ENCODE measurements around the gene TAS2R40. TPM values are rescaled to one million over a fixed set of nuclear protein-coding genes. Genes with fewer than 3 reads are reported as not detected.

Gene TAS2R40
- polyA plus RNA-seq, 1 of the 3 experiments (the other 2 are of a cell fraction) = not detected

GRCh38 chr7:143265017-143265693 is 43.3 kb downstream of the TAS2R40 start:
- H3K9me3 ChIP-seq = no peaks in the 10 kb centered on the region
- ChIA-PET POLR2A (no interaction called here), CTCF (interaction anchor here (1.1 to 3.9 kb wide), 6 partner anchors 22 to 152 kb away, joined by 3 to 17 read pairs (median 12); partner anchors contain the start of gene CASP2)
- H4K20me1 ChIP-seq (ENCODE audit: insufficient read depth) = no peaks in the 10 kb centered on the region
- peaks cover 7 to 12% of the 10 kb centered on the region in 2 experiments; a peak in 2 of 4 replicates for H3K4me1 ChIP-seq (ENCODE audit: control insufficient read depth in 1 of 2, insufficient read depth in 2 of 2, low read depth in 1 of 2, low read length in 1 of 2)
- no peak for DNase-seq
- H3K36me3 ChIP-seq (replicated peaks in 1 of 2; ENCODE audit: control insufficient read depth in 1 of 2, insufficient read depth in 2 of 2, low read length in 1 of 2) = peaks cover 38 to 45% of the 10 kb centered on the region in 2 experiments
- peak overlapping the region; percentile 91; the same call in 1 of the 2 replicates for H3K4me2 ChIP-seq
- peaks cover 23% of the 10 kb centered on the region for H3K79me2 ChIP-seq (ENCODE audit: insufficient read depth)
- H3K9me2 ChIP-seq = no peaks in the 10 kb centered on the region
- no peaks in the 10 kb centered on the region for H3F3A ChIP-seq (replicated peaks; ENCODE audit: insufficient read depth)
- H3K4me3 ChIP-seq (ENCODE audit: low read depth in 2 of 2, low read length in 1 of 2) = no peak overlapping the region
- H3K9ac ChIP-seq = no peak overlapping the region
- TF ChIP-seq TCF12 (IDR thresholded peaks at IDR 0.05) (no peak), MAX (IDR thresholded peaks at IDR 0.05; ENCODE audit: low read depth) (no peak), NRF1 (IDR thresholded peaks at IDR 0.05; ENCODE audit: low read depth, low read length) (no peak), YY1 (IDR thresholded peaks at IDR 0.05; ENCODE audit: low read depth) (no peak), CTCF (IDR thresholded peaks at IDR 0.05) (no peak), ZBTB33 (IDR thresholded peaks at IDR 0.05; ENCODE audit: borderline replicate concordance, low read depth) (no peak), SIN3A (IDR thresholded peaks at IDR 0.05; ENCODE audit: borderline replicate concordance, low read depth, low read length) (no peak), MXI1 (IDR thresholded peaks at IDR 0.05; ENCODE audit: low read depth, low read length) (no peak)
- 96% methylated on average over 15 of the region's 15 CpGs for WGBS (ENCODE audit: low lambda C conversion rate)
- H2AFZ ChIP-seq (ENCODE audit: low read depth) = no peak overlapping the region
- no peaks in the 10 kb centered on the region for H3K27me3 ChIP-seq (ENCODE audit: insufficient read depth)
- H3K27ac ChIP-seq (ENCODE audit: low read depth in 2 of 2, low read length in 1 of 2) = no peak overlapping the region

- Histone ChIP-seq H2AFZ (ENCODE audit: low read depth) (no peak overlapping the region), H3K27ac (ENCODE audit: low read depth in 2 of 2, low read length in 1 of 2) (no peak overlapping the region), H4K20me1 (ENCODE audit: insufficient read depth) (no peaks in the 10 kb centered on the region), H3K9ac (no peak overlapping the region), H3K4me3 (ENCODE audit: low read depth in 2 of 2, low read length in 1 of 2) (no peak overlapping the region), H3K36me3 (replicated peaks in 1 of 2; ENCODE audit: control insufficient read depth in 1 of 2, insufficient read depth in 2 of 2, low read length in 1 of 2) (peaks cover 38 to 45% of the 10 kb centered on the region in 2 experiments), H3K4me1 (ENCODE audit: control insufficient read depth in 1 of 2, insufficient read depth in 2 of 2, low read depth in 1 of 2, low read length in 1 of 2) (peaks cover 4 to 9% of the 10 kb centered on the region in 2 experiments; a peak in 2 of 4 replicates), H3K4me2 (no peak overlapping the region), H3K79me2 (ENCODE audit: insufficient read depth) (peaks cover 15% of the 10 kb centered on the region; the same call in 1 of the 2 replicates), H3K27me3 (ENCODE audit: insufficient read depth) (no peaks in the 10 kb centered on the region), H3K9me3 (no peaks in the 10 kb centered on the region), H3F3A (replicated peaks; ENCODE audit: insufficient read depth) (no peaks in the 10 kb centered on the region), H3K9me2 (no peaks in the 10 kb centered on the region)
- WGBS (ENCODE audit: low lambda C conversion rate) = 92% methylated on average over 5 of the region's 5 CpGs
- ChIA-PET CTCF (interaction anchor here (0.8 to 1.9 kb wide), 2 partner anchors 14 to 29 kb away, joined by 4 read pairs; no protein-coding TSS in a partner anchor), POLR2A (no interaction called here)
- no peak for DNase-seq
- no peak for TF ChIP-seq EZH2phosphoT487 (IDR thresholded peaks at IDR 0.05; ENCODE audit: borderline replicate concordance, low read depth)
- TF ChIP-seq GATA2 (CRISPR knock-in tag; IDR thresholded peaks at IDR 0.05) = no peak
- no peak for TF ChIP-seq REST (IDR thresholded peaks at IDR 0.05; ENCODE audit: low read depth, low read length)
- TF ChIP-seq IRF3 (IDR thresholded peaks at IDR 0.05; ENCODE audit: low read depth, low read length) = no peak
- TF ChIP-seq ELF1 (IDR thresholded peaks at IDR 0.05) = no peak
- TF ChIP-seq POLR2AphosphoS5 (IDR thresholded peaks at IDR 0.05; ENCODE audit: low read depth, low read length) = no peak
- TF ChIP-seq EP300 (IDR thresholded peaks at IDR 0.05; ENCODE audit: borderline replicate concordance in 1 of 2, low read depth in 1 of 2, low read length in 1 of 2) = no peak
- no peak for TF ChIP-seq TEAD4 (IDR thresholded peaks at IDR 0.05; ENCODE audit: borderline replicate concordance, insufficient read depth)
- TF ChIP-seq RXRA (IDR thresholded peaks at IDR 0.05; ENCODE audit: borderline replicate concordance, low read depth) = no peak
- no peak for TF ChIP-seq TAF1 (IDR thresholded peaks at IDR 0.05; ENCODE audit: borderline replicate concordance, low read depth, low read length)
Observed at GRCh38 chr7:143269251-143269650, 47.4 kb downstream of the TAS2R40 start.

All from SK-N-SH (cell line).